Panc1 (cell line): ENCODE data around the gene CFAP74.

Experiments
- CTCF ChIP-seq: fragments of 450-650 bp; IDR thresholded peaks from 2 replicates; pipeline ENCODE4 v1.5.1; 2017; ENCODE audit warnings: mild to moderate bottlenecking
- POLR2AphosphoS5 ChIP-seq: IDR thresholded peaks from 2 replicates; pipeline ENCODE4 v1.6.1; 2012; ENCODE audit warnings: mild to moderate bottlenecking, low read depth, low read length, moderate library complexity
- REST ChIP-seq, 2 experiments: IDR thresholded peaks; 2 replicates each; pipeline ENCODE4 v1.6.1; 2011 to 2012; ENCODE audit warnings: low read depth in 2 of 2, control low read depth in 1 of 2, low read length in 1 of 2, mild to moderate bottlenecking in 1 of 2, moderate library complexity in 1 of 2; ENCODE audit not compliant: insufficient read depth in 1 of 2
- SIN3A ChIP-seq: IDR thresholded peaks from 2 replicates; pipeline ENCODE4 v1.6.1; 2012; ENCODE audit warnings: low read depth, mild to moderate bottlenecking, low read length, moderate library complexity, borderline replicate concordance; ENCODE audit not compliant: insufficient read depth
- TCF7L2 ChIP-seq: IDR thresholded peaks from 2 replicates; pipeline ENCODE4 v1.6.1; 2011; ENCODE audit warnings: mild to moderate bottlenecking, low read depth, low read length, inconsistent platforms

DNA sequence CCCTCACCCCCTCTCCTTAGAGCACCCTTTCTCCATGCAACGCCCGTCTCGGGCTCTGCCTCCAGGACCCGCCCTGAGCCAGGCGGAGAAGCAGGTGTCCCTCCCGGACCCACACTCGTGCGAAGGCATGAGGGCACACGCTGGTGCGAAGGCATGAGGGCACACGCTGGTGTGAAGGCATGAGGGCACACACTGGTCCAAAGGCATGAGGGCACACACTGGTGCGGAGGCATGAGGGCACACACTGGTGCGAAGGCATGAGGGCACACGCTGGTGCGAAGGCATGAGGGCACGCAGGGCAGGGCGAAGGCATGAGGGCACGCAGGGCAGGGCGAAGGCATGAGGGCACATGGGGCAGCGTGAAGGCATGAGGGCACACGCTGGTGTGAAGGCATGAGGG is 78.7 kb downstream of the CFAP74 start:
- TF ChIP-seq CTCF (no peak), SIN3A (no peak), POLR2AphosphoS5 (no peak), REST (IDR thresholded peaks at IDR 0.05; ENCODE audit: insufficient read depth in 1 of 2, low read depth in 2 of 2, low read length in 1 of 2) (no peak), TCF7L2 (no peak)
